HEK293T (cell line): ENCODE measurements around the gene TMPRSS3.
A peak's percentile ranks its signal among the peaks of the same experiment; 100 is the strongest.

Experiments
- CTCF ChIA-PET: fragments of 350-600 bp; formaldehyde crosslinking; extraction: SDS; loops from one replicate; lab custom pipeline; 2021; ENCODE audit warnings: antibody characterized with exemption, inconsistent platforms; lab: Yijun Ruan, JAX
- POLR2A ChIA-PET: fragments of 350-600 bp; formaldehyde crosslinking; extraction: SDS; loops from one replicate; lab custom pipeline; 2020; ENCODE audit warnings: antibody characterized with exemption, inconsistent platforms; lab: Yijun Ruan, JAX
- DNase-seq: peaks from one replicate; pipeline ENCODE4 v3.0.0; 2012; ENCODE audit warnings: mixed read lengths; ENCODE audit errors: extremely low spot score
- ARNT ChIP-seq: fragments of 450-650 bp; IDR thresholded peaks from 2 replicates; pipeline ENCODE4 v1.6.1; 2017; ENCODE audit warnings: mild to moderate bottlenecking
- BHLHE40 ChIP-seq: fragments of 450-650 bp; IDR thresholded peaks from 2 replicates; pipeline ENCODE4 v1.6.1; 2016; ENCODE audit warnings: mild to moderate bottlenecking, moderate library complexity, borderline replicate concordance
- CTBP1 ChIP-seq: fragments of 450-650 bp; IDR thresholded peaks from 2 replicates; pipeline ENCODE4 v1.6.1; 2016; ENCODE audit warnings: borderline replicate concordance
- ELF4 ChIP-seq: fragments of 450-650 bp; IDR thresholded peaks from 2 replicates; pipeline ENCODE4 v1.6.1; 2017; ENCODE audit warnings: antibody characterized with exemption
- FOXA1 ChIP-seq: fragments of 450-650 bp; IDR thresholded peaks from 2 replicates; pipeline ENCODE4 v1.6.1; 2016; ENCODE audit warnings: mild to moderate bottlenecking
- FOXK2 ChIP-seq: fragments of 450-650 bp; IDR thresholded peaks from 2 replicates; pipeline ENCODE4 v1.6.1; 2016; ENCODE audit warnings: mild to moderate bottlenecking
- FOXM1 ChIP-seq: fragments of 450-650 bp; IDR thresholded peaks from 2 replicates; pipeline ENCODE4 v1.6.1; 2017; ENCODE audit warnings: mild to moderate bottlenecking, borderline replicate concordance
- HDGF ChIP-seq: fragments of 450-650 bp; IDR thresholded peaks from 2 replicates; pipeline ENCODE4 v1.6.1; 2017; ENCODE audit warnings: antibody characterized with exemption, borderline replicate concordance
- L3MBTL2 ChIP-seq: fragments of 450-650 bp; conservative IDR thresholded peaks from 2 replicates; pipeline ENCODE4 v1.6.1; 2016; ENCODE audit warnings: mild to moderate bottlenecking
- LEF1 ChIP-seq: fragments of 450-650 bp; IDR thresholded peaks from 2 replicates; pipeline ENCODE4 v1.6.1; 2017; ENCODE audit warnings: mild to moderate bottlenecking, borderline replicate concordance
- NFRKB ChIP-seq: fragments of 450-650 bp; IDR thresholded peaks from 2 replicates; pipeline ENCODE4 v1.6.1; 2016; ENCODE audit warnings: mild to moderate bottlenecking, moderate library complexity
- PKNOX1 ChIP-seq: fragments of 450-650 bp; IDR thresholded peaks from 2 replicates; pipeline ENCODE4 v1.6.1; 2016
- SP1 ChIP-seq: fragments of 450-650 bp; IDR thresholded peaks from 2 replicates; pipeline ENCODE4 v1.6.1; 2017
- SUZ12 ChIP-seq: fragments of 450-650 bp; IDR thresholded peaks from 2 replicates; pipeline ENCODE4 v1.6.1; 2016; ENCODE audit warnings: mild to moderate bottlenecking
- TARDBP ChIP-seq: fragments of 450-650 bp; IDR thresholded peaks from 2 replicates; pipeline ENCODE4 v1.6.1; 2016
- ZNF384 ChIP-seq: fragments of 450-650 bp; IDR thresholded peaks from 2 replicates; pipeline ENCODE4 v1.6.1; 2016

The TMPRSS3 gene

GRCh38 chr21:42338729-42339715, 56.8 kb downstream of the TMPRSS3 start:
- CTCF ChIA-PET: interaction anchor here (0.7 to 1.0 kb wide), 2 partner anchors 30 to 105 kb away, joined by 3 read pairs; no protein-coding TSS in a partner anchor
- POLR2A ChIA-PET: no interaction called here
- DNase-seq: no peak
- no peak for TF ChIP-seq CTBP1
- TF ChIP-seq SUZ12: no peak
- no peak for TF ChIP-seq TARDBP
- TF ChIP-seq L3MBTL2: no peak
- no peak for TF ChIP-seq NFRKB
- no peak for TF ChIP-seq LEF1
- no peak for TF ChIP-seq SP1
- no peak for TF ChIP-seq HDGF
- no peak for TF ChIP-seq FOXM1
- no peak for TF ChIP-seq BHLHE40
- TF ChIP-seq PKNOX1: no peak
- TF ChIP-seq ELF4: no peak
- TF ChIP-seq FOXA1: no peak
- TF ChIP-seq FOXK2: no peak
- no peak for TF ChIP-seq ARNT

GRCh38 chr21:42337830-42338728, 57.8 kb downstream of the TMPRSS3 start:
- peak; percentile 67 for DNase-seq
- CTCF ChIA-PET: interaction anchor here (1.0 kb wide), 1 partner anchor 106 kb away, joined by 3 read pairs; no protein-coding TSS in a partner anchor
- POLR2A ChIA-PET: no interaction called here

GRCh38 chr21:42337276-42337675, 58.6 kb downstream of the TMPRSS3 start:
- CTCF ChIA-PET: no interaction called here
- POLR2A ChIA-PET: no interaction called here
- TF ChIP-seq SUZ12 (no peak), ZNF384 (no peak), BHLHE40 (no peak)
- DNase-seq: no peak

More at GRCh38 chr21:42337830-42338728, 57.8 kb downstream of the TMPRSS3 start:
- TF ChIP-seq LEF1 (no peak), CTBP1 (no peak), FOXK2 (no peak), ARNT (no peak), FOXM1 (no peak), FOXA1 (no peak), ZNF384 (no peak), ELF4 (no peak), HDGF (no peak), SP1 (no peak), TARDBP (no peak), SUZ12 (no peak), BHLHE40 (no peak), PKNOX1 (no peak), NFRKB (no peak), L3MBTL2 (no peak)

- ChIA-PET POLR2A (no interaction called here), CTCF (interaction anchor here (0.8 kb wide), 1 partner anchor 45 kb away, joined by 3 read pairs; no protein-coding TSS in a partner anchor)
- no peak for DNase-seq
- no peak for TF ChIP-seq ARNT
- no peak for TF ChIP-seq HDGF
- no peak for TF ChIP-seq SUZ12
- TF ChIP-seq PKNOX1: no peak
- no peak for TF ChIP-seq TARDBP
- no peak for TF ChIP-seq FOXA1
- TF ChIP-seq L3MBTL2: no peak
- no peak for TF ChIP-seq NFRKB
- TF ChIP-seq ELF4: no peak
- TF ChIP-seq CTBP1: no peak
- no peak for TF ChIP-seq SP1
- no peak for TF ChIP-seq LEF1
- no peak for TF ChIP-seq FOXM1
- no peak for TF ChIP-seq FOXK2
- TF ChIP-seq BHLHE40: no peak
- TF ChIP-seq ZNF384: no peak
Measured at GRCh38 chr21:42336054-42336453, 59.8 kb downstream of the TMPRSS3 start.
